GM06990 (cell line): ENCODE measurements around the gene DNAJC17.

Experiments
- DNase-seq: peaks from one replicate; pipeline ENCODE4 v3.0.0-alpha.2; 2011; ENCODE audit not compliant: insufficient read length; ENCODE audit errors: extremely low read depth
- H3K27me3 ChIP-seq: replicated peaks from 2 replicates; pipeline ENCODE4 v1.6.0; 2011; ENCODE audit warnings: low read length; ENCODE audit not compliant: control insufficient read depth, insufficient read depth
- H3K36me3 ChIP-seq: 2 replicates; pipeline ENCODE4 v1.5.1; 2011; ENCODE audit warnings: low read length; ENCODE audit not compliant: control insufficient read depth, insufficient read depth
- H3K4me3 ChIP-seq: replicated peaks from 2 replicates; pipeline ENCODE4 v1.5.1; 2011; ENCODE audit warnings: low read depth, mild to moderate bottlenecking, control low read depth, low read length
- TF ChIP-seq, protein P1 (sequence below): IDR thresholded peaks from 2 replicates; pipeline ENCODE4 v1.5.1; 2011; ENCODE audit warnings: low read length, control low read depth, mild to moderate bottlenecking, inconsistent platforms; ENCODE audit not compliant: insufficient read depth, poor library complexity, severe bottlenecking

DNAJC17 gene

DNA sequence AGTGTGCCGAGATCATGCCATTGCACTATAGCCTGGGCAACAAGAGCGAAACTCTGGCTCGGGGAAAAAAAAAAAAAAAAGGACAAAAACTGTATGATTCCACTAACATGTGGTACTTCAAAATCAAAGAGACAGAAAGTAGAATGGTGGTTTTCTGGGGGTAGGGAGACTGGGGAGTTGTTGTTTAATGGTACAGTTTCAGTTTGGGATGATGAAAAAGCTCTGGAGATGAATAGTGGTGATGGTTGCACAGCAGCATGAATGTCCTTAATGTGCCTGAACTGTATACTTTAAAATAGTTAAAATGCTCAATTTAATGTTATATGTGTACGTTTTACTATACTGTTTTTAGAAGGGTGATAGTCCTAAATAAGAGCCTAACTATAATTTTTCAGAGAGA is 84.9 kb downstream of the DNAJC17 start:
- TF ChIP-seq, protein P1, sequence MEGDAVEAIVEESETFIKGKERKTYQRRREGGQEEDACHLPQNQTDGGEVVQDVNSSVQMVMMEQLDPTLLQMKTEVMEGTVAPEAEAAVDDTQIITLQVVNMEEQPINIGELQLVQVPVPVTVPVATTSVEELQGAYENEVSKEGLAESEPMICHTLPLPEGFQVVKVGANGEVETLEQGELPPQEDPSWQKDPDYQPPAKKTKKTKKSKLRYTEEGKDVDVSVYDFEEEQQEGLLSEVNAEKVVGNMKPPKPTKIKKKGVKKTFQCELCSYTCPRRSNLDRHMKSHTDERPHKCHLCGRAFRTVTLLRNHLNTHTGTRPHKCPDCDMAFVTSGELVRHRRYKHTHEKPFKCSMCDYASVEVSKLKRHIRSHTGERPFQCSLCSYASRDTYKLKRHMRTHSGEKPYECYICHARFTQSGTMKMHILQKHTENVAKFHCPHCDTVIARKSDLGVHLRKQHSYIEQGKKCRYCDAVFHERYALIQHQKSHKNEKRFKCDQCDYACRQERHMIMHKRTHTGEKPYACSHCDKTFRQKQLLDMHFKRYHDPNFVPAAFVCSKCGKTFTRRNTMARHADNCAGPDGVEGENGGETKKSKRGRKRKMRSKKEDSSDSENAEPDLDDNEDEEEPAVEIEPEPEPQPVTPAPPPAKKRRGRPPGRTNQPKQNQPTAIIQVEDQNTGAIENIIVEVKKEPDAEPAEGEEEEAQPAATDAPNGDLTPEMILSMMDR, result no peak
- no peak for DNase-seq
- no peak overlapping the region for H3K4me3 ChIP-seq
- H3K36me3 ChIP-seq, result no peaks in the 10 kb centered on the region
- no peaks in the 10 kb centered on the region for H3K27me3 ChIP-seq

DNA sequence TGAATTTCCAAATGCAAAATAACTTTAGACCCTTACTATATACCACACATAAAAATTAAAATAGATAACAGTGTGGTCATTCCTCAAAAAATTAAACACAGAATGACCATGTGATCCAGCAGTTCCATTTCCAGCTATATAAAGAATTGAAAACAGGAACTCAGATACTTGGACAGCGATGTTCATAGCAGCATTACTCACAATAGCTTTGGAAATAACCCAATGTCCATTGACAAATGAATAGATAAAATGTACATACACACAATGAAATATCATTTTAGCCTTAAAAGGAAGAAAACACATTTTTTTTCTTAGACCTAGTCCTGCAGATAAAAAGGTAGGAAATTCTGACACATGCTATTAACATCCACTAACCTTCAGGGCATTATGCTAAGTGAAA is 85.6 kb downstream of the DNAJC17 start:
- H3K36me3 ChIP-seq, result no peaks in the 10 kb centered on the region
- H3K27me3 ChIP-seq, result no peaks in the 10 kb centered on the region
- H3K4me3 ChIP-seq, result no peak overlapping the region
- DNase-seq, result no peak
- TF ChIP-seq, protein P1, result no peak

DNA sequence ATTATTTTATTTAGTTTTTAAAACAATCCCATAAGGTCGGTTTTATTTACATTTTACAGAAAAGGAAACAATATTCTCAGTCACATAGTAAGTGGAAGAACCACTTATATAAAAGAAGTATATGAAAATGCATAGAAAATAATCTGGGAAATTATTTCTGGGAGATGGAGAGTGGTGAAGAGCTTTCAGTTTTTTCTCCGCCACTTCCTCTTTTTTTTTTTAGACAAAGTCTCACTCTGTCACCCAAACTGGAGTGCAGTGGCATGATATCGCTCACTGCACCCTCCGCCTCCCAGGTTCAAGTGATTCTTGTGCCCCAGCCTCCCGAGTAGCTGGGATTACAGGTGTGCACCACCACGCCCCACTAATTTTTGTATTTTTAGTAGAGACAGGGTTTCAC is 91.1 kb downstream of the DNAJC17 start:
- peaks cover 2% of the 10 kb centered on the region for H3K36me3 ChIP-seq
- no peak overlapping the region for H3K4me3 ChIP-seq
- no peak for DNase-seq
- no peaks in the 10 kb centered on the region for H3K27me3 ChIP-seq
- TF ChIP-seq, protein P1, result no peak
